Neural progenitor cell (in vitro differentiated cells): ENCODE results near the gene GGT5. TPM values are rescaled to one million over a fixed set of nuclear protein-coding genes. Genes with fewer than 3 reads are reported as not detected.
A peak's percentile ranks its signal among the peaks of the same experiment; 100 is the strongest.

Experiments
- DNase-seq: peaks from one replicate; pipeline ENCODE4 v3.0.0-alpha.2; 2016; ENCODE audit warnings: low spot score
- H2AFZ ChIP-seq: fragments of 200-600 bp; sonication (generic); replicated peaks from 2 replicates; pipeline ENCODE4 v1.6.1; 2016; ENCODE audit warnings: antibody characterized with exemption
- H3F3A ChIP-seq: fragments of 200-600 bp; sonication (generic); 2 replicates; pipeline ENCODE4 v1.6.1; 2016; ENCODE audit warnings: antibody characterized with exemption, low read depth
- H3K27ac ChIP-seq: fragments of 200-600 bp; sonication (generic); 2 replicates; pipeline ENCODE4 v1.5.1; 2016; ENCODE audit warnings: mild to moderate bottlenecking
- H3K27me3 ChIP-seq: fragments of 200-600 bp; sonication (generic); 2 replicates; pipeline ENCODE4 v1.6.1; 2016; ENCODE audit warnings: mild to moderate bottlenecking, moderate library complexity
- H3K36me3 ChIP-seq: fragments of 200-600 bp; sonication (generic); 2 replicates; pipeline ENCODE4 v1.5.1; 2016
- H3K4me1 ChIP-seq: fragments of 200-600 bp; sonication (generic); 2 replicates; pipeline ENCODE4 v1.6.1; 2016; ENCODE audit warnings: mixed run types
- H3K4me2 ChIP-seq: fragments of 200-600 bp; sonication (generic); 2 replicates; pipeline ENCODE4 v1.6.1; 2016
- H3K4me3 ChIP-seq: fragments of 200-600 bp; sonication (generic); 2 replicates; pipeline ENCODE4 v1.5.1; 2016
- H3K79me2 ChIP-seq: fragments of 200-600 bp; sonication (generic); 2 replicates; pipeline ENCODE4 v1.6.1; 2016; ENCODE audit warnings: low read depth
- H3K9ac ChIP-seq: fragments of 200-600 bp; sonication (generic); 2 replicates; pipeline ENCODE4 v1.6.1; 2016
- H3K9me3 ChIP-seq: fragments of 200-600 bp; sonication (generic); 2 replicates; pipeline ENCODE4 v1.5.1; 2016; ENCODE audit warnings: low read depth
- H4K20me1 ChIP-seq: fragments of 200-600 bp; sonication (generic); 2 replicates; pipeline ENCODE4 v1.6.1; 2016; ENCODE audit warnings: low read depth
- H3K27ac Mint-ChIP-seq: 3 replicates; pipeline ENCODE4 v1.8.0; 2021; ENCODE audit warnings: mixed read lengths
- H3K27me3 Mint-ChIP-seq: 2 replicates; pipeline ENCODE4 v1.8.0; 2022; ENCODE audit warnings: low read depth, mild to moderate bottlenecking, inconsistent platforms, moderate library complexity, mixed read lengths; ENCODE audit not compliant: insufficient read depth
- H3K36me3 Mint-ChIP-seq: 3 replicates; pipeline ENCODE4 v1.8.0; 2021; ENCODE audit warnings: mixed read lengths
- H3K4me1 Mint-ChIP-seq: 3 replicates; pipeline ENCODE4 v1.8.0; 2021; ENCODE audit warnings: mixed read lengths
- H3K4me3 Mint-ChIP-seq: 3 replicates; pipeline ENCODE4 v1.8.0; 2021; ENCODE audit warnings: mild to moderate bottlenecking, moderate library complexity, mixed read lengths
- H3K9me3 Mint-ChIP-seq: 3 replicates; pipeline ENCODE4 v1.8.0; 2020; ENCODE audit warnings: mixed read lengths
- EZH2 ChIP-seq: fragments of 200-600 bp; sonication (generic); IDR thresholded peaks from 2 replicates; pipeline ENCODE4 v1.6.1; 2017; ENCODE audit warnings: antibody characterized with exemption, mild to moderate bottlenecking, moderate library complexity
- EZH2phosphoT487 ChIP-seq: fragments of 200-600 bp; sonication (generic); IDR thresholded peaks from 2 replicates; pipeline ENCODE4 v1.6.1; 2017; ENCODE audit warnings: antibody characterized with exemption
- total RNA-seq: library from RNA; depleted of rRNA; stranded (reverse); fragments of >200 nt; gene quantifications from 2 replicates; pipeline ENCODE4 v1.2.3, GENCODE V29; 2015; ENCODE audit warnings: low replicate concordance
- TF ChIP-seq, protein P1 (sequence below): fragments of 200-600 bp; sonication (generic); IDR thresholded peaks from 2 replicates; pipeline ENCODE4 v1.5.1; 2017; ENCODE audit warnings: antibody characterized with exemption, mild to moderate bottlenecking

Gene GGT5
- total RNA-seq, 1 donor from 2014 or later: not detected

DNA sequence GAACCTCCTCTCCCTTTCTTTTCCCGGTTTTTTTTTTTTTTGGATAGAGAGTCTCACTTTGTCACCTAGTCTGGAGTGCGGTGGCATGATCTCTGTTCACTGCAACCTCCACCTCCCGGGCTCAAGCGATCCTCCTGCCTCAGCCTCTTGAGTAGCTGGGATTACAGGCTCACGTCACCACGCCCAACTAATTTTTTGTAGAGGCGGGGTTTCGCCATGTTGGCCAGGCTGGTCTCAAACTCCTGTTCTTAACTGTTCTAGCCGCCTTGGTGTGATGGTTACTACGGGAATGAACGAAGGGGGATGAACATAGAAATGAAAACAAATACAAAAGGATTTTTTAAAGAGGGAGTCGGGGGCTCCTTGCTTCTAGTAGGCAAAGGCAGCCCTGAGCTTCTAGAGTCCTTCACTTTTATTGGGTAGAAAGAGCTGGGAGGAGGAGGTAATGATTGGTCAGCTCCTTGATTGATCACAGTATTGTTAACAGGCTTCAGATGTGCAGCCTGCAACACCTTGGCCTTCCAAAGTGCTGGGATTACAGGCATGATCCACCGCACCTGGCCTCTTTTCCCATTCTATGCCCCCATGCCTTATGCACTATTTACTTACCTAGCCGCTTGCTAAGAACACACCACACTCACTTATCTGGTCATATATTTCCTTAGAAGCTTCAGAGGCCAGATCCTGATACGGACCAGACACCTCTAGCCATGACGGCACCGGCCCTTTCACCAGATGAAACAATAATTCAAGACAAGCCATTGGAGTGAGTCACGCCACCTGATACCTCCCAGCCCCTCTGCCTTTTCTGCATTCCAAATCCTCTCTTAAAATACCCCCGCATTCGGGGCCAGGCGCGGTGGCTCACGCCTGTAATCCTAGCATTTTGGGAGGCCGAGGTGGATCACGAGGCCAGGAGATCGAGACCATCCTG is 42.9 kb downstream of the GGT5 start:
- TF ChIP-seq EZH2phosphoT487 (no peak), EZH2 (no peak)
- TF ChIP-seq, protein P1, sequence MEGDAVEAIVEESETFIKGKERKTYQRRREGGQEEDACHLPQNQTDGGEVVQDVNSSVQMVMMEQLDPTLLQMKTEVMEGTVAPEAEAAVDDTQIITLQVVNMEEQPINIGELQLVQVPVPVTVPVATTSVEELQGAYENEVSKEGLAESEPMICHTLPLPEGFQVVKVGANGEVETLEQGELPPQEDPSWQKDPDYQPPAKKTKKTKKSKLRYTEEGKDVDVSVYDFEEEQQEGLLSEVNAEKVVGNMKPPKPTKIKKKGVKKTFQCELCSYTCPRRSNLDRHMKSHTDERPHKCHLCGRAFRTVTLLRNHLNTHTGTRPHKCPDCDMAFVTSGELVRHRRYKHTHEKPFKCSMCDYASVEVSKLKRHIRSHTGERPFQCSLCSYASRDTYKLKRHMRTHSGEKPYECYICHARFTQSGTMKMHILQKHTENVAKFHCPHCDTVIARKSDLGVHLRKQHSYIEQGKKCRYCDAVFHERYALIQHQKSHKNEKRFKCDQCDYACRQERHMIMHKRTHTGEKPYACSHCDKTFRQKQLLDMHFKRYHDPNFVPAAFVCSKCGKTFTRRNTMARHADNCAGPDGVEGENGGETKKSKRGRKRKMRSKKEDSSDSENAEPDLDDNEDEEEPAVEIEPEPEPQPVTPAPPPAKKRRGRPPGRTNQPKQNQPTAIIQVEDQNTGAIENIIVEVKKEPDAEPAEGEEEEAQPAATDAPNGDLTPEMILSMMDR: no peak
- no peaks in the 10 kb centered on the region for H3K27me3 ChIP-seq
- H2AFZ ChIP-seq: no peak overlapping the region
- no peaks in the 10 kb centered on the region for H3K79me2 ChIP-seq
- H3K36me3 ChIP-seq: no peaks in the 10 kb centered on the region
- Mint-ChIP-seq H3K27me3 (peaks cover 6% of the 10 kb centered on the region), H3K27ac (peak overlapping the region; percentile 13), H3K4me1 (peaks cover 16% of the 10 kb centered on the region), H3K4me3 (no peak overlapping the region), H3K36me3 (no peaks in the 10 kb centered on the region), H3K9me3 (peaks cover 5% of the 10 kb centered on the region)
- DNase-seq: no peak
- no peaks in the 10 kb centered on the region for H3F3A ChIP-seq
- no peaks in the 10 kb centered on the region for H3K4me1 ChIP-seq
- H3K9me3 ChIP-seq: no peaks in the 10 kb centered on the region
- no peak overlapping the region for H3K9ac ChIP-seq
- H4K20me1 ChIP-seq: no peaks in the 10 kb centered on the region
- no peak overlapping the region for H3K4me3 ChIP-seq
- no peak overlapping the region for H3K27ac ChIP-seq
- H3K4me2 ChIP-seq: no peak overlapping the region

DNA sequence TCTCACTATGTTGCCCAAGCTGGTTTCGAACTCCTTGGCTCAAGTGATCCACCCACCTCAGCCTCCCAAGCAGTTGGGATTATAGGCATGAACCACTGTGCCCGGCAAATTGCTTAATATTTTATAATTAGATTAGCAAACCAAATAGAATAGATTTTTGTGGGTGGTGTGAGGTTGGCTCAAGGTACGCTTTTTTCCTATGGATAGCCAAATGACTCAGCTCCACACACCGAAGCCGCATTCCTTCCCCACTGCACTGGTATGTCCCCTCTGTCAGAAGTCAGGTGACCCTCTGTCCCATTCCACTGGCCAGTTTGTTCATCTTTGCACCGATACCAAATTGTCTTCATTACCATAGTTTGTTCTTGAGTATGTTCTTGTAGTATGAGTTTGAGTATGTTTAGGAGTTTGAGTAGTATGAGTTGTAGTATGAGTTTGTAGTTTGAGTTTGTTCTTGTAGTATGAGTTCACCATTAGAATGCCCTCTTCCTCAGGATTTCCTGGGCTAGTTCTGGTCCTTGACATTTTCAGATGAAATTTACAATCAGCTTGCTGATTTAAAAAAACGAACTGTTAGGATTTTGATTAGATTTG is 44.2 kb downstream of the GGT5 start:
- Histone ChIP-seq H3K27me3 (no peaks in the 10 kb centered on the region), H3K27ac (no peak overlapping the region), H3K9me3 (no peaks in the 10 kb centered on the region), H3K79me2 (no peaks in the 10 kb centered on the region), H2AFZ (no peak overlapping the region), H3K9ac (no peak overlapping the region), H3K4me1 (no peaks in the 10 kb centered on the region), H3K4me3 (no peak overlapping the region), H3F3A (no peaks in the 10 kb centered on the region), H4K20me1 (no peaks in the 10 kb centered on the region), H3K4me2 (no peak overlapping the region), H3K36me3 (no peaks in the 10 kb centered on the region)
- Mint-ChIP-seq H3K4me1 (peaks cover 12% of the 10 kb centered on the region), H3K27ac (no peak overlapping the region), H3K4me3 (no peak overlapping the region), H3K9me3 (peaks cover 5% of the 10 kb centered on the region), H3K27me3 (peaks cover 5% of the 10 kb centered on the region), H3K36me3 (no peaks in the 10 kb centered on the region)
- DNase-seq: no peak
- TF ChIP-seq EZH2phosphoT487: no peak
- no peak for TF ChIP-seq EZH2
- TF ChIP-seq, protein P1: no peak

DNA sequence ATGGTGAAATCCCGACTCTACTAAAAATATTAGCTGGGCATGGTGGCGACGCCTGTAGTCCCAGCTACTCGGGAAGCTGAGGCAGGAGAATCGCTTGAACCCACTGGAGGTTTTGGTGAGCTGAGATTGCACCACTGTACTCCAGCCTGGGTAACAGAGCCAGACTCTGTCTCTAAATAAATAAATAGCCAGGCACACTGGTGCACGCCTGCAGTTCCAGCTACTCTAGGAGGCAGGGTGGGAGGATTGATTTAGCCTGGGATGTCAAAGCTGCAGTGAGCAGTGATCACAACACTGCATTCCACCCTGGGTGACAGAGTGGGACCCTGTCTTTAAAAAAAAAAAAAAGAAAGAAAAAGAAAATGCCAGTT is 46.2 kb downstream of the GGT5 start:
- Histone ChIP-seq H3K79me2 (no peaks in the 10 kb centered on the region), H3K27me3 (no peaks in the 10 kb centered on the region), H3K27ac (no peak overlapping the region), H3K9ac (no peak overlapping the region), H3K4me3 (no peak overlapping the region), H2AFZ (no peak overlapping the region), H4K20me1 (no peaks in the 10 kb centered on the region), H3K4me1 (no peaks in the 10 kb centered on the region), H3F3A (no peaks in the 10 kb centered on the region), H3K9me3 (no peaks in the 10 kb centered on the region), H3K4me2 (no peak overlapping the region), H3K36me3 (no peaks in the 10 kb centered on the region)
- peaks cover 12% of the 10 kb centered on the region for H3K4me1 Mint-ChIP-seq
- no peak overlapping the region for H3K27ac Mint-ChIP-seq
- TF ChIP-seq EZH2 (no peak), EZH2phosphoT487 (no peak)
- TF ChIP-seq, protein P1: no peak
- no peak for DNase-seq
- no peaks in the 10 kb centered on the region for H3K36me3 Mint-ChIP-seq
- H3K9me3 Mint-ChIP-seq: peaks cover 2% of the 10 kb centered on the region
- H3K27me3 Mint-ChIP-seq: peaks cover 5% of the 10 kb centered on the region
- no peak overlapping the region for H3K4me3 Mint-ChIP-seq
